BJ (cell line): Measurements from ENCODE around the gene RUNX1. TPM values are rescaled to one million over a fixed set of nuclear protein-coding genes. Genes with fewer than 3 reads are reported as not detected.
"Not testable (repeated sequence)": the region's sequence is repeated elsewhere in the genome, so short reads cannot be mapped to it uniquely, and the experiment has no call there.

Experiments
- CTCF ChIA-PET: fragments of 350-600 bp; formaldehyde crosslinking; extraction: SDS; loops from one replicate; lab custom pipeline; 2021; ENCODE audit warnings: antibody characterized with exemption, inconsistent platforms; lab: Yijun Ruan, JAX
- POLR2A ChIA-PET: fragments of 300-600 bp; sonication (Branson Sonifier 250); formaldehyde crosslinking; extraction: SDS; loops from one replicate; lab custom pipeline; 2021; ENCODE audit warnings: antibody characterized with exemption; lab: Charles Lee
- DNase-seq: peaks from one replicate; pipeline ENCODE4 v3.0.0-alpha.2; 2011; ENCODE audit warnings: low read depth
- H3K27me3 ChIP-seq: 2 replicates; pipeline ENCODE4 v1.6.0; 2011; ENCODE audit warnings: low read length; ENCODE audit not compliant: control insufficient read depth, insufficient read depth
- H3K36me3 ChIP-seq: 2 replicates; pipeline ENCODE4 v1.5.1; 2011; ENCODE audit warnings: low read length; ENCODE audit not compliant: control insufficient read depth, insufficient read depth
- H3K4me3 ChIP-seq: 2 replicates; pipeline ENCODE4 v1.5.1; 2011; ENCODE audit warnings: low read depth, mild to moderate bottlenecking, control low read depth, low read length
- CTCF ChIP-seq: IDR thresholded peaks from 2 replicates; pipeline ENCODE4 v1.5.1; 2011; ENCODE audit warnings: low read depth, mild to moderate bottlenecking, control low read depth, inconsistent platforms, low read length, moderate library complexity; ENCODE audit not compliant: insufficient read depth
- polyA plus RNA-seq: library from polyadenylated mRNA; depleted of rRNA; stranded (reverse); fragments of >200 nt; gene quantifications from 2 replicates; pipeline ENCODE4 v1.2.3, GENCODE V29; 2011

The RUNX1 gene
- polyA plus RNA-seq, 1 experiment, result 36.1 TPM

- CTCF ChIA-PET, result interaction anchor here (1.2 kb wide), 1 partner anchor 18 kb away, joined by 3 read pairs; no protein-coding TSS in a partner anchor
- no peak for DNase-seq
- Histone ChIP-seq H3K36me3 (no peaks in the 10 kb centered on the region), H3K4me3 (no peak overlapping the region), H3K27me3 (no peaks in the 10 kb centered on the region)
- POLR2A ChIA-PET, result no interaction called here
- no peak for TF ChIP-seq CTCF
These were observed 79.5 kb downstream of the RUNX1 start for GRCh38 chr21:34969423-34970166.

- Histone ChIP-seq H3K27me3 (no peaks in the 10 kb centered on the region), H3K36me3 (no peaks in the 10 kb centered on the region), H3K4me3 (no peak overlapping the region)
- no peak for TF ChIP-seq CTCF
- ChIA-PET CTCF (interaction anchor here (1.2 kb wide), 2 partner anchors 11 to 22 kb away, joined by 3 to 5 read pairs; no protein-coding TSS in a partner anchor), POLR2A (no interaction called here)
- DNase-seq, result no peak
These were observed 80.4 kb downstream of the RUNX1 start for GRCh38 chr21:34968414-34969333.

GRCh38 chr21:34967509-34968289, 81.4 kb downstream of the RUNX1 start:
- TF ChIP-seq CTCF, result no peak
- Histone ChIP-seq H3K27me3 (no peaks in the 10 kb centered on the region), H3K4me3 (no peak overlapping the region), H3K36me3 (no peaks in the 10 kb centered on the region)
- ChIA-PET CTCF (interaction anchor here (1.2 kb wide), 2 partner anchors 10 to 21 kb away, joined by 3 to 5 read pairs; no protein-coding TSS in a partner anchor), POLR2A (no interaction called here)
- no peak for DNase-seq

GRCh38 chr21:34966881-34967280, 82.2 kb downstream of the RUNX1 start:
- CTCF ChIA-PET, result interaction anchor here (1.5 kb wide), 1 partner anchor 25 kb away, joined by 4 read pairs; no protein-coding TSS in a partner anchor
- H3K36me3 ChIP-seq, DNase-seq, H3K4me3 ChIP-seq, H3K27me3 ChIP-seq, POLR2A ChIA-PET: not testable (repeated sequence)
